Loucy (cell line): ENCODE measurements around the gene USP25.

Experiments
- H2AFZ ChIP-seq: fragments of 200-600 bp; sonication (generic); 2 replicates; pipeline ENCODE4 v1.6.0; 2016; ENCODE audit warnings: antibody characterized with exemption, mild to moderate bottlenecking, low read length, moderate library complexity
- H3F3A ChIP-seq: fragments of 200-600 bp; 2 replicates; pipeline ENCODE4 v1.6.0; 2016; ENCODE audit warnings: antibody characterized with exemption, low read depth, mild to moderate bottlenecking
- H3K27me3 ChIP-seq: fragments of 200-600 bp; sonication (generic); 2 replicates; pipeline ENCODE4 v1.6.1; 2014; ENCODE audit warnings: low read length, mild to moderate bottlenecking; ENCODE audit not compliant: insufficient read depth, poor library complexity, severe bottlenecking
- H3K36me3 ChIP-seq: fragments of 200-600 bp; sonication (generic); 2 replicates; pipeline ENCODE4 v1.6.1; 2016; ENCODE audit warnings: low read length; ENCODE audit not compliant: insufficient read depth
- H3K4me1 ChIP-seq: fragments of 200-600 bp; sonication (generic); 2 replicates; pipeline ENCODE4 v1.5.1; 2014; ENCODE audit warnings: low read length, mild to moderate bottlenecking; ENCODE audit not compliant: insufficient read depth, poor library complexity, severe bottlenecking
- H3K4me2 ChIP-seq: fragments of 200-600 bp; sonication (generic); 2 replicates; pipeline ENCODE4 v1.6.0; 2014; ENCODE audit warnings: antibody characterized with exemption, low read length, low read depth, mild to moderate bottlenecking; ENCODE audit not compliant: poor library complexity, severe bottlenecking
- H3K4me3 ChIP-seq: fragments of 200-600 bp; sonication (generic); 2 replicates; pipeline ENCODE4 v1.5.1; 2014; ENCODE audit warnings: low read length, mild to moderate bottlenecking, mixed read lengths; ENCODE audit not compliant: poor library complexity, severe bottlenecking
- H3K79me2 ChIP-seq: fragments of 200-600 bp; sonication (generic); 2 replicates; pipeline ENCODE4 v1.6.1; 2014; ENCODE audit warnings: low read length; ENCODE audit not compliant: insufficient read depth
- H3K9ac ChIP-seq: fragments of 200-600 bp; sonication (generic); 2 replicates; pipeline ENCODE4 v1.6.0; 2014; ENCODE audit warnings: mild to moderate bottlenecking, low read depth, low read length, moderate library complexity; ENCODE audit not compliant: poor library complexity, severe bottlenecking
- H3K9me2 ChIP-seq: fragments of 200-600 bp; sonication (generic); replicated peaks from 2 replicates; pipeline ENCODE4 v1.6.1; 2016; ENCODE audit warnings: low read depth, low read length, mixed read lengths
- H3K9me3 ChIP-seq: fragments of 200-600 bp; sonication (generic); 2 replicates; pipeline ENCODE4 v1.6.1; 2014; ENCODE audit warnings: mild to moderate bottlenecking, antibody characterized with exemption, low read length, low read depth; ENCODE audit not compliant: insufficient read depth
- H4K20me1 ChIP-seq: fragments of 200-600 bp; sonication (generic); 2 replicates; pipeline ENCODE4 v1.6.0; 2014; ENCODE audit warnings: antibody characterized with exemption, low read length, mild to moderate bottlenecking; ENCODE audit not compliant: insufficient read depth, poor library complexity, severe bottlenecking
- EZH2phosphoT487 ChIP-seq: fragments of 200-600 bp; IDR thresholded peaks from 2 replicates; pipeline ENCODE4 v1.6.1; 2018; ENCODE audit warnings: antibody characterized with exemption, mild to moderate bottlenecking, moderate library complexity, borderline replicate concordance
- TF ChIP-seq, protein P1 (sequence below): fragments of 200-600 bp; sonication (generic); conservative IDR thresholded peaks from 2 replicates; pipeline ENCODE4 v1.5.1; 2014; ENCODE audit warnings: mild to moderate bottlenecking, antibody characterized with exemption, low read length

The USP25 gene

DNA sequence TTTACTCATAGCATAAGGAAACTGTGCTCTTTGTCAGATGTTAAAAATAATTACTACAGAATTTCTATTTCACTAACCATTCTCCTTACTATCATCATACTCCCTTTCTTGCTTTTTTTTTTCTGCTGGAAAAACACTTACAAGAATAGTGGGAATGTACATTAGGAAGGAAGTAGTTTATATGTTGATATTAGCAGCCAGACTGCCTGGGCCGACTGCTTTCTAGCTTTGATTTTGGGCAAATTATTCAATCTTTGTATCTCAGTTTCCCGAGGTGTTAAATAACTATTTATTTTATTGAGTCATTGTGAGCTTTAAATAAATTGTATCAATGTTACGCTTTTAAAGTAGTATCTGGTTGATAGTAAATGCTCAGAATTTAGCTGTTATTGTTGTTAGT lies 122.4 kb downstream of the USP25 start:
- TF ChIP-seq, protein P1, sequence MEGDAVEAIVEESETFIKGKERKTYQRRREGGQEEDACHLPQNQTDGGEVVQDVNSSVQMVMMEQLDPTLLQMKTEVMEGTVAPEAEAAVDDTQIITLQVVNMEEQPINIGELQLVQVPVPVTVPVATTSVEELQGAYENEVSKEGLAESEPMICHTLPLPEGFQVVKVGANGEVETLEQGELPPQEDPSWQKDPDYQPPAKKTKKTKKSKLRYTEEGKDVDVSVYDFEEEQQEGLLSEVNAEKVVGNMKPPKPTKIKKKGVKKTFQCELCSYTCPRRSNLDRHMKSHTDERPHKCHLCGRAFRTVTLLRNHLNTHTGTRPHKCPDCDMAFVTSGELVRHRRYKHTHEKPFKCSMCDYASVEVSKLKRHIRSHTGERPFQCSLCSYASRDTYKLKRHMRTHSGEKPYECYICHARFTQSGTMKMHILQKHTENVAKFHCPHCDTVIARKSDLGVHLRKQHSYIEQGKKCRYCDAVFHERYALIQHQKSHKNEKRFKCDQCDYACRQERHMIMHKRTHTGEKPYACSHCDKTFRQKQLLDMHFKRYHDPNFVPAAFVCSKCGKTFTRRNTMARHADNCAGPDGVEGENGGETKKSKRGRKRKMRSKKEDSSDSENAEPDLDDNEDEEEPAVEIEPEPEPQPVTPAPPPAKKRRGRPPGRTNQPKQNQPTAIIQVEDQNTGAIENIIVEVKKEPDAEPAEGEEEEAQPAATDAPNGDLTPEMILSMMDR = no peak
- TF ChIP-seq EZH2phosphoT487 = no peak
- H3K4me3 ChIP-seq = no peak overlapping the region

DNA sequence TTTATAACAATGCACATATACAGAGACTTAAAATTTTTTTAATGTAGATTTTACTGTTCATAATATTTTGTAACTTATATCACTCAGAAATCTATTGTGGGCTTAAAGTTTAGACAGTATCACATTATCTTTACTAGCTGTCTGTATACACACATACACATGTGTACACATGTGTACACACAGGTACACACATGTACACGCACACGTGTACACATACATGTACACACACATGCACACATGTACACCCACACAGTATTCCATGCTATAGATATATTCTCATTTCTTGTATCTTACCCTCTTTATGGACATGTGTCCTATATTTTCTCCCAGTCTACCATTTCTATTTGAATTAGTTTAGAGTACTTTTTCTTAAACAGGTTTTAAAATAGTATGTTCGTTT lies 123.3 kb downstream of the USP25 start:
- H3K9me3 ChIP-seq = no peaks in the 10 kb centered on the region
- H3K4me3 ChIP-seq = no peak overlapping the region
- no peaks in the 10 kb centered on the region for H3K9me2 ChIP-seq
- H3K27me3 ChIP-seq = no peaks in the 10 kb centered on the region
- no peaks in the 10 kb centered on the region for H3K4me1 ChIP-seq
- no peak overlapping the region for H3K9ac ChIP-seq
- TF ChIP-seq, protein P1 = no peak
- TF ChIP-seq EZH2phosphoT487 = no peak
- no peaks in the 10 kb centered on the region for H3K79me2 ChIP-seq
- H2AFZ ChIP-seq = no peak overlapping the region
- H3F3A ChIP-seq = no peaks in the 10 kb centered on the region
- H3K36me3 ChIP-seq = no peaks in the 10 kb centered on the region
- H4K20me1 ChIP-seq = no peaks in the 10 kb centered on the region
- H3K4me2 ChIP-seq = no peak overlapping the region

More for the DNA sequence above, 122.4 kb downstream of the USP25 start:
- no peak overlapping the region for H2AFZ ChIP-seq
- H3F3A ChIP-seq = no peaks in the 10 kb centered on the region
- no peaks in the 10 kb centered on the region for H3K27me3 ChIP-seq
- no peaks in the 10 kb centered on the region for H3K79me2 ChIP-seq
- no peaks in the 10 kb centered on the region for H3K4me1 ChIP-seq
- no peaks in the 10 kb centered on the region for H3K9me2 ChIP-seq
- H3K4me2 ChIP-seq = no peak overlapping the region
- no peaks in the 10 kb centered on the region for H3K36me3 ChIP-seq
- H4K20me1 ChIP-seq = no peaks in the 10 kb centered on the region
- H3K9me3 ChIP-seq = no peaks in the 10 kb centered on the region
- no peak overlapping the region for H3K9ac ChIP-seq

DNA sequence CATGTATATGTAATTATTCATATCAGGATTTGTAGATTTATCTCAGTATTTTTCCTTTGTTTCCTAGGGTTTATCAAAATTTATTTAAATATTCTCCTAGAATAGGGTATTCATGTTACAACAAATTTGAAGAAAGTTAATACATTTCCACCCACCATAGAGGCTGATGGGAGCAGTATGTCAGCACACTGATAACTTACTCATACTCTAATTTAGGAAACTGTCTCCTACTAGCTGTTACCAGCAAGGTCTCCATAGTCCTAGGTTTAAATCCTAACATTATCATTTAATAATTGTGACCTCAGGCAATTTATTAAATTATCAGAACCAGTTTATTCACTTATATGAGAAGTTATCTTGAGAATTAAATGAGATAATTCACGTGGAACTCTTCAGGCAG lies 127.0 kb downstream of the USP25 start:
- H3K4me2 ChIP-seq = no peak overlapping the region
- no peaks in the 10 kb centered on the region for H3K36me3 ChIP-seq
- no peaks in the 10 kb centered on the region for H3K9me2 ChIP-seq
- H3K9me3 ChIP-seq = no peaks in the 10 kb centered on the region
- H3K4me1 ChIP-seq = no peaks in the 10 kb centered on the region
- no peak overlapping the region for H3K4me3 ChIP-seq
- TF ChIP-seq, protein P1 = no peak
- TF ChIP-seq EZH2phosphoT487 = no peak
- no peak overlapping the region for H2AFZ ChIP-seq
- no peaks in the 10 kb centered on the region for H4K20me1 ChIP-seq
- no peaks in the 10 kb centered on the region for H3K79me2 ChIP-seq
- no peak overlapping the region for H3K9ac ChIP-seq
- no peaks in the 10 kb centered on the region for H3F3A ChIP-seq
- no peaks in the 10 kb centered on the region for H3K27me3 ChIP-seq
